Prostate gland (tissue), 2 donors: Measurements from ENCODE around the gene IRF2. TPM values are rescaled to one million over a fixed set of nuclear protein-coding genes. Genes with fewer than 3 reads are reported as not detected.

ENCODE experiments used
- DNase-seq: peaks from one replicate; pipeline ENCODE4 v3.0.0-alpha.2; 2019; ENCODE audit warnings: low spot score
- H3K27ac ChIP-seq, 2 donors: fragments of 200-600 bp; sonication (generic); 2 replicates each; pipeline ENCODE4 v1.5.1; 2017 to 2019
- H3K27me3 ChIP-seq: fragments of 200-600 bp; sonication (generic); replicated peaks from 2 replicates; pipeline ENCODE4 v1.5.1; 2019; ENCODE audit not compliant: insufficient read depth
- H3K36me3 ChIP-seq, 2 donors: fragments of 200-600 bp; sonication (generic); 1 replicate in 1 of 2; 2 replicates in 1 of 2; pipeline versions ENCODE4 v1.5.1 to v1.8.1; 2017 to 2019
- H3K4me1 ChIP-seq: fragments of 200-600 bp; sonication (generic); replicated peaks from 2 replicates; pipeline ENCODE4 v1.5.1; 2019
- H3K4me3 ChIP-seq, 2 donors: fragments of 200-600 bp; sonication (generic); 2 replicates each; pipeline ENCODE4 v1.5.1; 2017 to 2019
- H3K9me3 ChIP-seq: fragments of 200-600 bp; sonication (generic); 2 replicates; pipeline ENCODE4 v1.5.1; 2017
- CTCF ChIP-seq, 4 experiments: fragments of 200-600 bp in 2 of 4; fragments of 450-650 bp in 2 of 4; sonication (generic) in 2 of 4; IDR thresholded peaks; 1 replicate in 3 of 4; 2 replicates in 1 of 4; pipeline ENCODE4 v1.5.1; 2016 to 2019; ENCODE audit warnings: antibody characterized with exemption in 4 of 4, mild to moderate bottlenecking in 2 of 4, moderate library complexity in 2 of 4
- POLR2A ChIP-seq: fragments of 450-650 bp; IDR thresholded peaks from one replicate; pipeline ENCODE4 v1.6.1; 2016; ENCODE audit warnings: antibody characterized with exemption, mild to moderate bottlenecking
- POLR2AphosphoS5 ChIP-seq: sonication (generic); formaldehyde crosslinking; IDR thresholded peaks from one replicate; pipeline ENCODE4 v1.6.1; 2017; ENCODE audit warnings: antibody characterized with exemption
- WGBS: methylation state at CpG from one replicate; pipeline ENCODE4 v1.1.5; 2018; 5-methylcytosine and 5-hydroxymethylcytosine counted together
- intact Hi-C: fragments of 100-400 bp; cut with DNase I; formaldehyde crosslinking; loops from one replicate; pipeline ENCODE4 v1.14.2; 2022
- total RNA-seq, 2 donors: library from RNA; depleted of rRNA; stranded (reverse); fragments of >200 nt; gene quantifications; one replicate each; pipeline ENCODE4 v1.1.0, GENCODE V29; 2016

IRF2 gene
- total RNA-seq, 2 donors from 2014 or later, result 40.7 to 49.9 TPM

- no peaks in the 10 kb centered on the region for H3K36me3 ChIP-seq
- no peak overlapping the region for H3K4me3 ChIP-seq
- peak; percentile 56 for DNase-seq
- peaks cover 14% of the 10 kb centered on the region for H3K4me1 ChIP-seq
- 19% methylated on average over 17 of the region's 17 CpGs for WGBS
- no peaks in the 10 kb centered on the region for H3K9me3 ChIP-seq
- intact Hi-C loops, result no loop called here
- H3K27ac ChIP-seq, result peak overlapping the region; percentile 47 to 52
- TF ChIP-seq POLR2AphosphoS5 (peak; percentile 51), CTCF (IDR thresholded peaks at IDR 0.05) (no peak)
- no peaks in the 10 kb centered on the region for H3K27me3 ChIP-seq
Observed at GRCh38 chr4:184424993-184425758, 49.2 kb downstream of the IRF2 start.

GRCh38 chr4:184424279-184424678, 50.1 kb downstream of the IRF2 start:
- Histone ChIP-seq H3K27me3 (no peaks in the 10 kb centered on the region), H3K36me3 (no peaks in the 10 kb centered on the region), H3K4me3 (no peak overlapping the region), H3K27ac (peak overlapping the region in 1 of 2 donors; percentile 52), H3K4me1 (peaks cover 14% of the 10 kb centered on the region), H3K9me3 (no peaks in the 10 kb centered on the region)
- no peak for DNase-seq
- intact Hi-C loops, result no loop called here
- TF ChIP-seq CTCF (IDR thresholded peaks at IDR 0.05), result no peak
- no peak for TF ChIP-seq POLR2AphosphoS5
- TF ChIP-seq POLR2A, result no peak
- WGBS, result 76% methylated on average over 3 of the region's 3 CpGs

- Histone ChIP-seq H3K9me3 (no peaks in the 10 kb centered on the region), H3K27me3 (no peaks in the 10 kb centered on the region), H3K4me3 (no peak overlapping the region), H3K4me1 (peaks cover 14% of the 10 kb centered on the region), H3K36me3 (no peaks in the 10 kb centered on the region), H3K27ac (no peak overlapping the region)
- 79% methylated on average over 13 of the region's 13 CpGs for WGBS
- intact Hi-C loops, result no loop called here
- no peak for TF ChIP-seq POLR2AphosphoS5
- no peak for TF ChIP-seq CTCF (IDR thresholded peaks at IDR 0.05)
- TF ChIP-seq POLR2A, result no peak
- no peak for DNase-seq
Observed at GRCh38 chr4:184423003-184423686, 51.2 kb downstream of the IRF2 start.

- 79% methylated on average over 3 of the region's 3 CpGs for WGBS
- TF ChIP-seq POLR2AphosphoS5 (no peak), CTCF (IDR thresholded peaks at IDR 0.05) (no peak), POLR2A (no peak)
- Histone ChIP-seq H3K27ac (no peak overlapping the region), H3K27me3 (no peaks in the 10 kb centered on the region), H3K4me1 (peaks cover 17% of the 10 kb centered on the region), H3K4me3 (no peak overlapping the region), H3K9me3 (no peaks in the 10 kb centered on the region), H3K36me3 (no peaks in the 10 kb centered on the region)
- intact Hi-C loops, result no loop called here
- DNase-seq, result no peak
Observed at GRCh38 chr4:184422378-184422777, 52.0 kb downstream of the IRF2 start.
